Erythroblast (primary cell): Measurements from ENCODE around the gene FH.

Experiments used
- GATA1 ChIP-seq: IDR thresholded peaks from 2 replicates; pipeline ENCODE4 v1.6.1; 2011; ENCODE audit warnings: low read depth, mild to moderate bottlenecking, control low read depth, low read length, moderate library complexity
- POLR2A ChIP-seq: IDR thresholded peaks from 2 replicates; pipeline ENCODE4 v1.6.1; 2011; ENCODE audit warnings: mild to moderate bottlenecking, low read length

GRCh38 chr1:241470908-241471590 lies 48.5 kb downstream of the FH start:
- no peak for TF ChIP-seq POLR2A
- TF ChIP-seq GATA1 = no peak
